Activated naive CD8-positive, alpha-beta T cell treated with anti-CD3 and anti-CD28 coated beads, Interleukin-2, amount 10 ng/mL, durations not matched to agents 7 days and 5 days (primary cell): Measurements from ENCODE around the gene ANTXR1. TPM values are rescaled to one million over a fixed set of nuclear protein-coding genes. Genes with fewer than 3 reads are reported as not detected.

Experiments
- ATAC-seq: fragments of 150-1000 bp; cut with Tn5 transposase; one replicate; pipeline ENCODE4 v1.10.0; 2021; ENCODE audit warnings: low read depth, moderate library complexity
- POLR2A ChIA-PET: fragments of 350-600 bp; sonication (Branson Sonifier 250); formaldehyde crosslinking; loops from one replicate; lab custom pipeline; 2021; ENCODE audit warnings: antibody characterized with exemption; lab: Charles Lee
- DNase-seq: peaks from one replicate; pipeline ENCODE4 v3.0.0; 2021
- H3K27ac Mint-ChIP-seq: one replicate; pipeline ENCODE4 v1.8.0; 2022; ENCODE audit warnings: mild to moderate bottlenecking, mixed read lengths
- H3K27me3 Mint-ChIP-seq: one replicate; pipeline ENCODE4 v1.8.0; 2022; ENCODE audit warnings: mild to moderate bottlenecking, moderate library complexity, mixed read lengths
- H3K36me3 Mint-ChIP-seq: one replicate; pipeline ENCODE4 v1.8.0; 2021; ENCODE audit warnings: mild to moderate bottlenecking, mixed read lengths
- H3K4me1 Mint-ChIP-seq: one replicate; pipeline ENCODE4 v1.8.0; 2021; ENCODE audit warnings: mixed read lengths
- H3K4me3 Mint-ChIP-seq: one replicate; pipeline ENCODE4 v1.8.0; 2022; ENCODE audit warnings: mild to moderate bottlenecking, moderate library complexity, mixed read lengths
- H3K9me3 Mint-ChIP-seq: one replicate; pipeline ENCODE4 v1.8.0; 2021; ENCODE audit warnings: mixed read lengths
- total RNA-seq, 2 experiments: library from RNA; stranded (reverse); gene quantifications; one replicate each; pipeline ENCODE4 v1.2.3, GENCODE V29; 2021

Gene ANTXR1
- total RNA-seq, 2 experiments from 2014 or later, result 0.09 to 0.11 TPM

GRCh38 chr2:69202327-69202726 is 189.3 kb downstream of the ANTXR1 start:
- Mint-ChIP-seq H3K4me3 (no peak overlapping the region), H3K4me1 (no peaks in the 10 kb centered on the region), H3K27ac (no peak overlapping the region), H3K27me3 (peaks cover 5% of the 10 kb centered on the region), H3K36me3 (no peaks in the 10 kb centered on the region), H3K9me3 (no peaks in the 10 kb centered on the region)
- DNase-seq (no peak), ATAC-seq (no peak)
- POLR2A ChIA-PET, result no interaction called here

GRCh38 chr2:69203166-69203985 is 190.4 kb downstream of the ANTXR1 start:
- Mint-ChIP-seq H3K4me1 (no peaks in the 10 kb centered on the region), H3K27me3 (peaks cover 7% of the 10 kb centered on the region), H3K4me3 (no peak overlapping the region), H3K36me3 (no peaks in the 10 kb centered on the region), H3K9me3 (no peaks in the 10 kb centered on the region), H3K27ac (no peak overlapping the region)
- DNase-seq, result no peak
- POLR2A ChIA-PET, result no interaction called here
- no peak for ATAC-seq

- H3K9me3 Mint-ChIP-seq, result no peaks in the 10 kb centered on the region
- no peak overlapping the region for H3K27ac Mint-ChIP-seq
- POLR2A ChIA-PET, result no interaction called here
- H3K4me3 Mint-ChIP-seq, result no peak overlapping the region
- H3K36me3 Mint-ChIP-seq, result no peaks in the 10 kb centered on the region
- DNase-seq (no peak), ATAC-seq (no peak)
- H3K4me1 Mint-ChIP-seq, result no peaks in the 10 kb centered on the region
- peaks cover 7% of the 10 kb centered on the region for H3K27me3 Mint-ChIP-seq
Observed at GRCh38 chr2:69204654-69205053, 191.7 kb downstream of the ANTXR1 start.

- H3K4me3 Mint-ChIP-seq, result no peak overlapping the region
- no peaks in the 10 kb centered on the region for H3K9me3 Mint-ChIP-seq
- ATAC-seq (no peak), DNase-seq (no peak)
- peaks cover 7% of the 10 kb centered on the region for H3K27me3 Mint-ChIP-seq
- POLR2A ChIA-PET, result no interaction called here
- no peaks in the 10 kb centered on the region for H3K36me3 Mint-ChIP-seq
- no peak overlapping the region for H3K27ac Mint-ChIP-seq
- no peaks in the 10 kb centered on the region for H3K4me1 Mint-ChIP-seq
Observed at GRCh38 chr2:69205076-69205475, 192.1 kb downstream of the ANTXR1 start.

GRCh38 chr2:69205491-69205890 is 192.5 kb downstream of the ANTXR1 start:
- POLR2A ChIA-PET, result no interaction called here
- H3K4me1 Mint-ChIP-seq, result no peaks in the 10 kb centered on the region

GRCh38 chr2:69208023-69208595 is 195.1 kb downstream of the ANTXR1 start:
- H3K27ac Mint-ChIP-seq, result no peak overlapping the region

More at GRCh38 chr2:69205491-69205890, 192.5 kb downstream of the ANTXR1 start:
- Mint-ChIP-seq H3K4me3 (no peak overlapping the region), H3K27me3 (peaks cover 7% of the 10 kb centered on the region), H3K36me3 (no peaks in the 10 kb centered on the region), H3K27ac (no peak overlapping the region), H3K9me3 (no peaks in the 10 kb centered on the region)
- ATAC-seq (no peak), DNase-seq (no peak)

GRCh38 chr2:69209482-69209881 is 196.5 kb downstream of the ANTXR1 start:
- Mint-ChIP-seq H3K27ac (no peak overlapping the region), H3K27me3 (peaks cover 7% of the 10 kb centered on the region), H3K36me3 (no peaks in the 10 kb centered on the region), H3K4me1 (no peaks in the 10 kb centered on the region), H3K4me3 (no peak overlapping the region), H3K9me3 (no peaks in the 10 kb centered on the region)
- DNase-seq (no peak), ATAC-seq (no peak)
- POLR2A ChIA-PET, result no interaction called here

More at GRCh38 chr2:69208023-69208595, 195.1 kb downstream of the ANTXR1 start:
- Mint-ChIP-seq H3K4me1 (no peaks in the 10 kb centered on the region), H3K9me3 (no peaks in the 10 kb centered on the region), H3K27me3 (peaks cover 7% of the 10 kb centered on the region), H3K4me3 (no peak overlapping the region), H3K36me3 (no peaks in the 10 kb centered on the region)
- no peak for ATAC-seq
- POLR2A ChIA-PET, result no interaction called here
- DNase-seq, result no peak

- no peak overlapping the region for H3K4me3 Mint-ChIP-seq
- no peaks in the 10 kb centered on the region for H3K4me1 Mint-ChIP-seq
- H3K27ac Mint-ChIP-seq, result no peak overlapping the region
Observed at GRCh38 chr2:69210385-69210784, 197.4 kb downstream of the ANTXR1 start.

GRCh38 chr2:69211048-69211447 is 198.1 kb downstream of the ANTXR1 start:
- POLR2A ChIA-PET, result no interaction called here
- Mint-ChIP-seq H3K4me3 (no peak overlapping the region), H3K4me1 (no peaks in the 10 kb centered on the region), H3K27me3 (peaks cover 3% of the 10 kb centered on the region), H3K36me3 (no peaks in the 10 kb centered on the region), H3K9me3 (no peaks in the 10 kb centered on the region), H3K27ac (no peak overlapping the region)
- ATAC-seq, result no peak
- DNase-seq, result no peak

More at GRCh38 chr2:69210385-69210784, 197.4 kb downstream of the ANTXR1 start:
- DNase-seq (no peak), ATAC-seq (no peak)
- Mint-ChIP-seq H3K27me3 (peaks cover 3% of the 10 kb centered on the region), H3K36me3 (no peaks in the 10 kb centered on the region), H3K9me3 (no peaks in the 10 kb centered on the region)
- POLR2A ChIA-PET, result no interaction called here

GRCh38 chr2:69211686-69212085 is 198.7 kb downstream of the ANTXR1 start:
- Mint-ChIP-seq H3K36me3 (no peaks in the 10 kb centered on the region), H3K4me1 (no peaks in the 10 kb centered on the region), H3K4me3 (no peak overlapping the region), H3K27ac (no peak overlapping the region), H3K27me3 (peaks cover 3% of the 10 kb centered on the region), H3K9me3 (no peaks in the 10 kb centered on the region)
- ATAC-seq (no peak), DNase-seq (no peak)
- POLR2A ChIA-PET, result no interaction called here

- H3K27ac Mint-ChIP-seq, result no peak overlapping the region
- ATAC-seq (no peak), DNase-seq (no peak)
- POLR2A ChIA-PET, result no interaction called here
- no peaks in the 10 kb centered on the region for H3K36me3 Mint-ChIP-seq
- H3K4me3 Mint-ChIP-seq, result no peak overlapping the region
- peaks cover 3% of the 10 kb centered on the region for H3K27me3 Mint-ChIP-seq
- H3K4me1 Mint-ChIP-seq, result no peaks in the 10 kb centered on the region
- H3K9me3 Mint-ChIP-seq, result no peaks in the 10 kb centered on the region
Observed at GRCh38 chr2:69212238-69213028, 199.5 kb downstream of the ANTXR1 start.

GRCh38 chr2:69213201-69213600 is 200.2 kb downstream of the ANTXR1 start:
- no peaks in the 10 kb centered on the region for H3K36me3 Mint-ChIP-seq
- DNase-seq (no peak), ATAC-seq (no peak)
- H3K27ac Mint-ChIP-seq, result no peak overlapping the region
- POLR2A ChIA-PET, result no interaction called here
- H3K9me3 Mint-ChIP-seq, result no peaks in the 10 kb centered on the region
- no peaks in the 10 kb centered on the region for H3K27me3 Mint-ChIP-seq
- no peaks in the 10 kb centered on the region for H3K4me1 Mint-ChIP-seq
- H3K4me3 Mint-ChIP-seq, result no peak overlapping the region

- ATAC-seq (no peak), DNase-seq (no peak)
- no peaks in the 10 kb centered on the region for H3K4me1 Mint-ChIP-seq
- H3K36me3 Mint-ChIP-seq, result no peaks in the 10 kb centered on the region
- no peak overlapping the region for H3K4me3 Mint-ChIP-seq
- no peaks in the 10 kb centered on the region for H3K9me3 Mint-ChIP-seq
- no peaks in the 10 kb centered on the region for H3K27me3 Mint-ChIP-seq
- no peak overlapping the region for H3K27ac Mint-ChIP-seq
- POLR2A ChIA-PET, result no interaction called here
Observed at GRCh38 chr2:69213782-69214181, 200.8 kb downstream of the ANTXR1 start.
